ENCODE data around the gene DENND4A.

DNA sequence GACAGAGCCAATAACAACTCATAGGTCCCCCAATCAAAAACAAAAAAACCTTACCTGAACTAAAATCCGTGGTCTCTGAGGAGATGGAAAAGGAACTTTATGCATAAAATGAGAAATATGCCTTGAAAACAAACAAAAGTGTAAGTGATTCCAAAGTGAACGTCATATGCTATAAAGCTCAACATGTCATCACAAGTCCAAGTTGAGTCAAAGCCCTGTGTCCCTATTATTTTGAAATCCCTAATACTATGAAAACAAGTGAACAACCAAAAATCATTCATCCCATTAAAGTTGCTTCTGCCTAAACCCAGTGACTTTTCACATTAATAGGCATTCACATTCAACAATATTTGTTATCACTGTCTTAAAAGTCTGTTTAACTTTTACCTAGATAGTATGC lies 59.4 kb downstream of the DENND4A start:
- TF ChIP-seq, protein P1, sequence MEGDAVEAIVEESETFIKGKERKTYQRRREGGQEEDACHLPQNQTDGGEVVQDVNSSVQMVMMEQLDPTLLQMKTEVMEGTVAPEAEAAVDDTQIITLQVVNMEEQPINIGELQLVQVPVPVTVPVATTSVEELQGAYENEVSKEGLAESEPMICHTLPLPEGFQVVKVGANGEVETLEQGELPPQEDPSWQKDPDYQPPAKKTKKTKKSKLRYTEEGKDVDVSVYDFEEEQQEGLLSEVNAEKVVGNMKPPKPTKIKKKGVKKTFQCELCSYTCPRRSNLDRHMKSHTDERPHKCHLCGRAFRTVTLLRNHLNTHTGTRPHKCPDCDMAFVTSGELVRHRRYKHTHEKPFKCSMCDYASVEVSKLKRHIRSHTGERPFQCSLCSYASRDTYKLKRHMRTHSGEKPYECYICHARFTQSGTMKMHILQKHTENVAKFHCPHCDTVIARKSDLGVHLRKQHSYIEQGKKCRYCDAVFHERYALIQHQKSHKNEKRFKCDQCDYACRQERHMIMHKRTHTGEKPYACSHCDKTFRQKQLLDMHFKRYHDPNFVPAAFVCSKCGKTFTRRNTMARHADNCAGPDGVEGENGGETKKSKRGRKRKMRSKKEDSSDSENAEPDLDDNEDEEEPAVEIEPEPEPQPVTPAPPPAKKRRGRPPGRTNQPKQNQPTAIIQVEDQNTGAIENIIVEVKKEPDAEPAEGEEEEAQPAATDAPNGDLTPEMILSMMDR (IDR thresholded peaks at IDR 0.05) = no peak
- TF ChIP-seq POLR2A (IDR thresholded peaks at IDR 0.05) = no peak

Measured in uterus (tissue), 2 donors.